B cell (primary cell): ENCODE results near the gene ODF2L.

Experiments used
- EZH2 ChIP-seq: IDR thresholded peaks from 2 replicates; pipeline ENCODE4 v1.6.1; 2012; ENCODE audit warnings: borderline replicate concordance, low read depth, mild to moderate bottlenecking, moderate library complexity, low read length; ENCODE audit not compliant: insufficient read depth, poor library complexity, severe bottlenecking
- TF ChIP-seq, protein P1 (sequence below): fragments of 200-600 bp; IDR thresholded peaks from one replicate; pipeline ENCODE4 v1.8.0; 2022; ENCODE audit warnings: antibody characterized with exemption, mild to moderate bottlenecking

DNA sequence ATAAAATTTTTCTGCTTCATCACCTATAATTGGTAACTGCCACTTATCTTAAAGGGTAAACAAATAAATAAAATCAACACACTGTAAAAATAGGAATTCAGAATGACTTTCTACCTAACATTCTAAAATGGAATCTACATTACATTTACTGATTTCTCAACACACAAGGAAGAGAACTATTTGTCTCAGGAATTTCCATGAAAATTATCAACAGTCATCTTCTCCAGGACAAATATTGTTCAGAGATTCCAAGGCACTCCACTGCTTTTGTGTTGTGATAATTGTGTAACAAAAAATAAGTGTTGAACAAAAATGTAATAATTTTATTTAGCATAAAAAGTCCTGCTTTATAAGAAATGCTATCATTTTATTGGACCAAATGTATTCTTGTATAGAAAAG is 7.3 kb downstream of the ODF2L start:
- TF ChIP-seq, protein P1, sequence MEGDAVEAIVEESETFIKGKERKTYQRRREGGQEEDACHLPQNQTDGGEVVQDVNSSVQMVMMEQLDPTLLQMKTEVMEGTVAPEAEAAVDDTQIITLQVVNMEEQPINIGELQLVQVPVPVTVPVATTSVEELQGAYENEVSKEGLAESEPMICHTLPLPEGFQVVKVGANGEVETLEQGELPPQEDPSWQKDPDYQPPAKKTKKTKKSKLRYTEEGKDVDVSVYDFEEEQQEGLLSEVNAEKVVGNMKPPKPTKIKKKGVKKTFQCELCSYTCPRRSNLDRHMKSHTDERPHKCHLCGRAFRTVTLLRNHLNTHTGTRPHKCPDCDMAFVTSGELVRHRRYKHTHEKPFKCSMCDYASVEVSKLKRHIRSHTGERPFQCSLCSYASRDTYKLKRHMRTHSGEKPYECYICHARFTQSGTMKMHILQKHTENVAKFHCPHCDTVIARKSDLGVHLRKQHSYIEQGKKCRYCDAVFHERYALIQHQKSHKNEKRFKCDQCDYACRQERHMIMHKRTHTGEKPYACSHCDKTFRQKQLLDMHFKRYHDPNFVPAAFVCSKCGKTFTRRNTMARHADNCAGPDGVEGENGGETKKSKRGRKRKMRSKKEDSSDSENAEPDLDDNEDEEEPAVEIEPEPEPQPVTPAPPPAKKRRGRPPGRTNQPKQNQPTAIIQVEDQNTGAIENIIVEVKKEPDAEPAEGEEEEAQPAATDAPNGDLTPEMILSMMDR = no peak
- no peak for TF ChIP-seq EZH2
